ENCODE data around the gene RNGTT.

Gene RNGTT

GRCh38 chr6:89008001-89008814 is 44.8 kb upstream of the RNGTT start:
- Mint-ChIP-seq H3K36me3 (ENCODE audit: low read depth) (no peaks in the 10 kb centered on the region), H3K4me3 (no peak overlapping the region), H3K4me1 (no peaks in the 10 kb centered on the region), H3K27ac (no peak overlapping the region), H3K27me3 (ENCODE audit: low read depth) (no peaks in the 10 kb centered on the region), H3K9me3 (no peaks in the 10 kb centered on the region)
- no peak for TF ChIP-seq CTCF (IDR thresholded peaks at IDR 0.05; ENCODE audit: unreplicated experiment in 3 of 3)

- H3K36me3 Mint-ChIP-seq (ENCODE audit: low read depth), result no peaks in the 10 kb centered on the region
- H3K4me3 Mint-ChIP-seq, result no peak overlapping the region
- H3K4me1 Mint-ChIP-seq, result no peaks in the 10 kb centered on the region
- no peaks in the 10 kb centered on the region for H3K9me3 Mint-ChIP-seq
- no peaks in the 10 kb centered on the region for H3K27me3 Mint-ChIP-seq (ENCODE audit: low read depth)
- no peak overlapping the region for H3K27ac Mint-ChIP-seq
- no peak for TF ChIP-seq CTCF (IDR thresholded peaks at IDR 0.05; ENCODE audit: unreplicated experiment in 3 of 3)
Measured at GRCh38 chr6:89007209-89008000, 44.0 kb upstream of the RNGTT start.

DNA sequence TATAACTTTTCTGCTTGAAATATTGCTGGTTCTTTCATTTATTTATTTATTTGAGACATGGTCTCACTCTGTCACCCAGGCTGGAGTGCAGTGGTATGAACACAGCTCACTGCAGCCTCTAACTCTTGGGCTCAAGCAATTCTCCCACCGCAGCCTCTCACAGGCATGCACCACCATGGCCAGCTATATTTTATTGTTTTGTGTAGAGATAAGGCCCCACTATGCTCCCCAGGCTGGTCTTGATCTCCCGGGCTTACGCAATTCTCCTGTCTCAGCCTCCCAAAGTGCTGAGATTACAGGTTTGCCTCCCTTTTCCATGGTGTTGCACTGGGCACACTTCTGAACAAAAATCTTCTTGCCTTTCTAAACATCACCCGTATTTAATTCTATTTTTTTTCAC is 39.1 kb upstream of the RNGTT start:
- no peak overlapping the region for H3K4me3 Mint-ChIP-seq
- no peak overlapping the region for H3K27ac Mint-ChIP-seq
- no peak for TF ChIP-seq CTCF (IDR thresholded peaks at IDR 0.05; ENCODE audit: unreplicated experiment in 3 of 3)
- H3K36me3 Mint-ChIP-seq (ENCODE audit: low read depth), result no peaks in the 10 kb centered on the region
- H3K9me3 Mint-ChIP-seq, result no peaks in the 10 kb centered on the region
- H3K27me3 Mint-ChIP-seq (ENCODE audit: low read depth), result peaks cover 3% of the 10 kb centered on the region
- H3K4me1 Mint-ChIP-seq, result no peaks in the 10 kb centered on the region

GRCh38 chr6:88997327-88997726 is 33.9 kb upstream of the RNGTT start:
- no peaks in the 10 kb centered on the region for H3K9me3 Mint-ChIP-seq

GRCh38 chr6:88992741-88993552 is 29.5 kb upstream of the RNGTT start:
- Mint-ChIP-seq H3K9me3 (no peaks in the 10 kb centered on the region), H3K27me3 (ENCODE audit: low read depth) (no peaks in the 10 kb centered on the region), H3K27ac (no peak overlapping the region), H3K36me3 (ENCODE audit: low read depth) (no peaks in the 10 kb centered on the region), H3K4me1 (peaks cover 10% of the 10 kb centered on the region), H3K4me3 (no peak overlapping the region)
- no peak for TF ChIP-seq CTCF (IDR thresholded peaks at IDR 0.05; ENCODE audit: unreplicated experiment in 3 of 3)

More at GRCh38 chr6:88997327-88997726, 33.9 kb upstream of the RNGTT start:
- Mint-ChIP-seq H3K36me3 (ENCODE audit: low read depth) (no peaks in the 10 kb centered on the region), H3K27ac (no peak overlapping the region), H3K27me3 (ENCODE audit: low read depth) (peaks cover 3% of the 10 kb centered on the region), H3K4me3 (no peak overlapping the region), H3K4me1 (no peaks in the 10 kb centered on the region)
- TF ChIP-seq CTCF (IDR thresholded peaks at IDR 0.05; ENCODE audit: unreplicated experiment in 3 of 3), result no peak

Data from nephron (organoid).